ENCODE measurements around the gene CCDC172.

Gene CCDC172

GRCh38 chr10:116324227-116324950 lies at the start of gene CCDC172:
Gene CCDC172 (plus strand): TSS chr10:116324448. CDS start chr10:116325012, 564 bp downstream.
- DNase-seq (ENCODE audit: low spot score) = no peak

- DNase-seq (ENCODE audit: low spot score) = no peak
Measured at GRCh38 chr10:116276981-116277380, 47.3 kb upstream of the CCDC172 start.

- no peak for DNase-seq (ENCODE audit: low spot score)
Measured at GRCh38 chr10:116278846-116279245, 45.4 kb upstream of the CCDC172 start.

GRCh38 chr10:116281775-116282174 lies 42.5 kb upstream of the CCDC172 start:
- DNase-seq (ENCODE audit: low spot score) = no peak

- DNase-seq (ENCODE audit: low spot score) = no peak
Measured at GRCh38 chr10:116286626-116287200, 37.5 kb upstream of the CCDC172 start.

GRCh38 chr10:116287906-116288501 lies 36.2 kb upstream of the CCDC172 start:
- no peak for DNase-seq (ENCODE audit: low spot score)

GRCh38 chr10:116289652-116290051 lies 34.6 kb upstream of the CCDC172 start:
- DNase-seq (ENCODE audit: low spot score) = no peak

- no peak for DNase-seq (ENCODE audit: low spot score)
Measured at GRCh38 chr10:116292493-116292892, 31.8 kb upstream of the CCDC172 start.

- no peak for DNase-seq (ENCODE audit: low spot score)
Measured at GRCh38 chr10:116296291-116296721, 27.9 kb upstream of the CCDC172 start.

- no peak for DNase-seq (ENCODE audit: low spot score)
Measured at GRCh38 chr10:116298586-116298985, 25.7 kb upstream of the CCDC172 start.

GRCh38 chr10:116300542-116300941 lies 23.7 kb upstream of the CCDC172 start:
- no peak for DNase-seq (ENCODE audit: low spot score)

GRCh38 chr10:116304923-116305322 lies 19.3 kb upstream of the CCDC172 start:
- DNase-seq (ENCODE audit: low spot score) = no peak

GRCh38 chr10:116306847-116307246 lies 17.4 kb upstream of the CCDC172 start:
- DNase-seq (ENCODE audit: low spot score) = no peak

GRCh38 chr10:116307455-116307854 lies 16.8 kb upstream of the CCDC172 start:
- DNase-seq (ENCODE audit: low spot score) = no peak

- DNase-seq (ENCODE audit: low spot score) = no peak
Measured at GRCh38 chr10:116311016-116311415, 13.2 kb upstream of the CCDC172 start.

GRCh38 chr10:116311706-116312490 lies 12.3 kb upstream of the CCDC172 start:
- no peak for DNase-seq (ENCODE audit: low spot score)

GRCh38 chr10:116312548-116312947 lies 11.7 kb upstream of the CCDC172 start:
- no peak for DNase-seq (ENCODE audit: low spot score)

- DNase-seq (ENCODE audit: low spot score) = no peak
Measured at GRCh38 chr10:116316503-116316902, 7.7 kb upstream of the CCDC172 start.

GRCh38 chr10:116324951-116325635 lies 845 bp downstream of the CCDC172 start:
- DNase-seq (ENCODE audit: low spot score) = no peak

GRCh38 chr10:116325987-116326386 lies 1.7 kb downstream of the CCDC172 start:
- no peak for DNase-seq (ENCODE audit: low spot score)

GRCh38 chr10:116329153-116329552 lies 4.9 kb downstream of the CCDC172 start:
- DNase-seq (ENCODE audit: low spot score) = no peak

GRCh38 chr10:116331815-116332214 lies 7.6 kb downstream of the CCDC172 start:
- DNase-seq (ENCODE audit: low spot score) = no peak
